KMS-11 (cell line): ENCODE measurements around the gene APOL2.

ENCODE experiments used
- H2AFZ ChIP-seq: fragments of 200-600 bp; sonication (generic); 2 replicates; pipeline ENCODE4 v1.6.1; 2016; ENCODE audit warnings: antibody characterized with exemption, mixed run types, low read depth
- H3K27ac ChIP-seq: fragments of 200-600 bp; sonication (generic); 2 replicates; pipeline ENCODE4 v1.6.1; 2016; ENCODE audit warnings: mild to moderate bottlenecking, mixed run types
- H3K27me3 ChIP-seq: fragments of 200-600 bp; sonication (generic); 2 replicates; pipeline ENCODE4 v1.6.1; 2017; ENCODE audit warnings: mild to moderate bottlenecking, low read depth, mixed run types, moderate library complexity; ENCODE audit not compliant: insufficient read depth
- H3K36me3 ChIP-seq: fragments of 200-600 bp; sonication (generic); 2 replicates; pipeline ENCODE4 v1.6.1; 2017; ENCODE audit warnings: mild to moderate bottlenecking, mixed run types; ENCODE audit not compliant: insufficient read depth
- H3K4me1 ChIP-seq: fragments of 200-600 bp; sonication (generic); 2 replicates; pipeline ENCODE4 v1.6.1; 2016; ENCODE audit warnings: mild to moderate bottlenecking, low read depth, mixed run types; ENCODE audit not compliant: poor library complexity, severe bottlenecking
- H3K4me2 ChIP-seq: fragments of 200-600 bp; sonication (generic); 2 replicates; pipeline ENCODE4 v1.7.0; 2016; ENCODE audit warnings: mild to moderate bottlenecking, mixed run types
- H3K4me3 ChIP-seq: fragments of 200-600 bp; sonication (generic); IDR thresholded peaks from 2 replicates; pipeline ENCODE4 v1.6.1; 2017; ENCODE audit warnings: low read depth, low read length, mixed read lengths; ENCODE audit not compliant: insufficient read depth
- H3K79me2 ChIP-seq: fragments of 200-600 bp; sonication (generic); 2 replicates; pipeline ENCODE4 v1.6.1; 2016; ENCODE audit warnings: low read depth, mixed run types; ENCODE audit not compliant: insufficient read depth
- H3K9ac ChIP-seq: fragments of 200-600 bp; sonication (generic); 2 replicates; pipeline ENCODE4 v1.6.1; 2016; ENCODE audit warnings: mild to moderate bottlenecking, mixed run types
- H4K20me1 ChIP-seq: fragments of 200-600 bp; sonication (generic); 2 replicates; pipeline ENCODE4 v1.6.1; 2016; ENCODE audit warnings: mild to moderate bottlenecking, mixed run types; ENCODE audit not compliant: insufficient read depth
- CTCF ChIP-seq: fragments of 200-600 bp; sonication (generic); conservative IDR thresholded peaks from 2 replicates; pipeline ENCODE4 v1.6.1; 2017; ENCODE audit warnings: low read depth, mild to moderate bottlenecking, antibody characterized with exemption, low read length, moderate library complexity, mixed read lengths

The APOL2 gene

GRCh38 chr22:36199001-36199551 is 40.3 kb downstream of the APOL2 start:
- Histone ChIP-seq H3K27me3 (no peaks in the 10 kb centered on the region), H3K9ac (no peak overlapping the region)

GRCh38 chr22:36198536-36198935 is 40.8 kb downstream of the APOL2 start:
- no peaks in the 10 kb centered on the region for H3K79me2 ChIP-seq
- H3K4me1 ChIP-seq, result peaks cover 18% of the 10 kb centered on the region
- H3K9ac ChIP-seq, result no peak overlapping the region
- H3K36me3 ChIP-seq, result no peaks in the 10 kb centered on the region
- H2AFZ ChIP-seq, result no peak overlapping the region
- H3K4me2 ChIP-seq, result no peak overlapping the region
- H3K27me3 ChIP-seq, result no peaks in the 10 kb centered on the region
- no peak for TF ChIP-seq CTCF
- H3K27ac ChIP-seq, result no peak overlapping the region
- H3K4me3 ChIP-seq, result no peak overlapping the region
- no peaks in the 10 kb centered on the region for H4K20me1 ChIP-seq

More at GRCh38 chr22:36199001-36199551, 40.3 kb downstream of the APOL2 start:
- H3K36me3 ChIP-seq, result no peaks in the 10 kb centered on the region
- no peak for TF ChIP-seq CTCF
- H2AFZ ChIP-seq, result no peak overlapping the region
- no peaks in the 10 kb centered on the region for H3K79me2 ChIP-seq
- H3K27ac ChIP-seq, result no peak overlapping the region
- no peak overlapping the region for H3K4me2 ChIP-seq
- H3K4me3 ChIP-seq, result no peak overlapping the region
- H4K20me1 ChIP-seq, result no peaks in the 10 kb centered on the region
- peaks cover 18% of the 10 kb centered on the region for H3K4me1 ChIP-seq

GRCh38 chr22:36197514-36198146 is 41.7 kb downstream of the APOL2 start:
- TF ChIP-seq CTCF, result no peak
- Histone ChIP-seq H3K27me3 (no peaks in the 10 kb centered on the region), H3K4me2 (peak overlapping the region; percentile 47), H3K4me1 (peaks cover 18% of the 10 kb centered on the region), H3K4me3 (no peak overlapping the region), H4K20me1 (no peaks in the 10 kb centered on the region), H3K36me3 (no peaks in the 10 kb centered on the region), H3K79me2 (no peaks in the 10 kb centered on the region), H3K27ac (no peak overlapping the region), H3K9ac (no peak overlapping the region), H2AFZ (peak overlapping the region; percentile 55; the same call in 1 of the 2 replicates)

- peak overlapping the region; percentile 55; the same call in 1 of the 2 replicates for H2AFZ ChIP-seq
- H3K4me1 ChIP-seq, result peaks cover 18% of the 10 kb centered on the region
- no peak overlapping the region for H3K27ac ChIP-seq
- no peak for TF ChIP-seq CTCF
- H3K36me3 ChIP-seq, result no peaks in the 10 kb centered on the region
- no peaks in the 10 kb centered on the region for H3K27me3 ChIP-seq
- no peak overlapping the region for H3K4me3 ChIP-seq
- H4K20me1 ChIP-seq, result no peaks in the 10 kb centered on the region
- H3K4me2 ChIP-seq, result peak overlapping the region; percentile 47
- H3K79me2 ChIP-seq, result no peaks in the 10 kb centered on the region
- no peak overlapping the region for H3K9ac ChIP-seq
These were observed 42.3 kb downstream of the APOL2 start for GRCh38 chr22:36197065-36197440.
